Effector CD4-positive, alpha-beta T cell (primary cell): ENCODE measurements around the gene CATSPERD.

Experiments used
- DNase-seq: peaks from one replicate; pipeline ENCODE4 v3.0.0-alpha.2; 2020

Gene CATSPERD

DNA sequence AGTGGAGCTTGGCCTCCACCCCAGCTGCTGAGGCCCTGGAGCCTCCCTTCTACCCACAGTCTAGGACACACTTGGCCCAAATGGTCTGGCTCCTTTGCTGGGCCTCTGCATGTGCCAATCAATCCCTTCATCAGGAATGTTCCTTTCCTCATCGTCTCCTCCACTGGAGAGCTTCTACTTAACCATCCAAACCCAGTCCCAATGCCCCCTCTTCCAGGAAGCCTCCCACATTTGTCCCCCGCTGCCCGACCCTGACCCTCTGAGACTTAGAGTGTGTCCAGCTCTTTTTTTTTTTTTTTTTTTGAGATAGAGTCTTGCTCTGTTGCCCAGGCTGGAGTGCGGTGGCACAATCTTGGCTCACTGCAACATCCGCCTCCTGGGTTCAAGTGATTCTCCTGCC, 68.0 kb downstream of the CATSPERD start:
- no peak for DNase-seq

DNA sequence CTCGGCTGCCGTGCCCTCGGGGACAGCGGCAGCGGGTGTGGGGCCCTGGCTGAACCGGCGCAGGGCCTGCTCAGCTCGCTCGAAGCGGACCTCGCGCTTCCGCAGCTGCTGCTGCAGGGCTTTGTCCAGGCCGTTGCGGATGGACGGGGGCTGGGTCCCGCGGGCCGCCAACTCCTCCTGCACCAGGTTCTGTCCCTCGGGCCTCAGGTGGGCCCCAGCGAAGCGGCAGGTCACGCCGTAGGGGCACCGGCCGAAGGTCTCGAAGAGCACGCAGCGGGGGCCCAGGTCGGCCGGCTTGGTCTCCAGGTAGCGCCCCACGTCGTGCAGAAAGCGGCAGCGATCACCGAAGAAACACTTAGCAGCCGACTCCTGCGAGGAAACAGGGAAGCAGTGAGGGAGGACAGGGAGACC, 68.9 kb downstream of the CATSPERD start:
- DNase-seq = no peak

DNA sequence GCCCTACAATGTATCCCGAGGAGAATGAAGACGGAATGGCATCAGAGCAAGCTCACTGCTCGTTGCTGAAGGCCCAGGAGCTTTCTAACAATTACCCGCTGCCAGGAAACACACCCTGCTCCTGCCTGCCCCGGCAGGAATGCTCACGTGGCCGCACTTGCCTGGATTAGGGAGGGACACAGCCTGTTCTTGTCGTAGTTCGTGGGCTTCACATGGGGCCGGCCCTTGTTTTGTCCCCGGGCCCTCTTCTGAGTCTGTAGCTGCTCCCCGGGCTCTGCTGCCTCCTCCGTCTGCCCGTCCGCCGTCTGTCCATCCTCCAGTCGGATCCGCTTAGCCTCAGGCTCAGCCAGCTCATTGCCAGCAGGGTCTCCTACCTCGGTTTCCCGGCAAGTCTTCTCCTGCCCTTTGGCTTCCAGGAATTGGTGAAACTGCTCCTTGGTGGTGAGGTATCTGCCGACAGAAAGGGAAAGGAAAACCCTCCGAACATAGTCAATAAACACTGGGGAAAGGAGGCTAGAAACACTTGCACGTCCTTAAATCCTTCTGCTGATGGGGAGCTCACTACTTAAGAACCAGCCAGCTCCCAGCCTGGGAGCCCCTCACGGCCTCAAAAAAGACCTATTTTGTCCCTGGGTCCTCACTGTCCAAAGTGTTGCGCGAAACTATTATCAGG, 69.6 kb downstream of the CATSPERD start:
- no peak for DNase-seq

DNA sequence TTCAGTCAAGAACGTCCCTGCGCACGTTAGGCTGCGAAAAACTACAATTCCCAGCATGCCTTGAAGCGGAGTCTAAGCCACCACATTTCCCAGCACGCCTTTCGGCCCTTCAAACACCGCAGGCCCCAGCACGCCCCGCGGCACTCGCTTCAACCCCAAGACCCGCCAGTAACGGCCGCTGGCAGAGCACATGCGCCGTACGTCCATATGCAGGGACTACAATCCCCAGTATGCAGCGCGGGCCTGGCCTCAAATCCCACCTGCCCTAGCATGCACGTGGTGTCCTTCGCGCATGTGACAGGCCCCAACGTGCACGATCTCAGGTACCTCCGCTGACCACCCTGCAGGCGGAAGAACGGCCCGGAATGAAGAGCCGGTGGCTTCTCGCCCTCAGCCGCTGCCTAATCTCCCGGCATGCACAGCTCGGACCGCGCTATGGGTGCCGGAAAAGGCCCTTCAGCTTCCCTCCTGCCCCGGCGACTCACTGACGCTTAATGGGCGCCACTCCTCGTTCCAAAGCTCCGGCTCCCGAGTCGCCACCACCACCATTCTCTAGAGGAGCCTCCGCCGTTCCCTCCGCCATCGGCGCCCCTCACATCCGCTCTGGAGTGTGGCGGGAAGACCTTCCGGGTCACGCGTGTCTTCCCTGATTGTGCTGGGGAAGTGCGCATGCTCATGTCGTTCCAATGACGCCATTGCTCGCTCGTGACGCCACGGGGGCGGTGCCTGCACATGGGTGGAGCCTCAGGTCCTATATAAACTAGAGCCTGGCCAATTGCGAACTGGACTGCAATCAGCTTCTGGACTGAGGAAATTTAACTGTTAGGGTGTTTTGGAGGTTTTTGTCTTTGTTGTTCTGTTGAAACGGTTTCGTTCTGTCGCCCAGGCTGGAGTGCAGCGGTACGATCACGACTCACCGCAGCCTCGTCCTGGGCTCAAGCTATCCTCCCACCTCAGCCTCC, 70.4 kb downstream of the CATSPERD start, which contains the start of gene DUS3L:
Gene DUS3L, minus strand, starts transcription at position 605 of the 962 bp plus-strand sequence. Its CDS starts 22 bp downstream, at position 583.
- DNase-seq = peak; percentile 92

DNA sequence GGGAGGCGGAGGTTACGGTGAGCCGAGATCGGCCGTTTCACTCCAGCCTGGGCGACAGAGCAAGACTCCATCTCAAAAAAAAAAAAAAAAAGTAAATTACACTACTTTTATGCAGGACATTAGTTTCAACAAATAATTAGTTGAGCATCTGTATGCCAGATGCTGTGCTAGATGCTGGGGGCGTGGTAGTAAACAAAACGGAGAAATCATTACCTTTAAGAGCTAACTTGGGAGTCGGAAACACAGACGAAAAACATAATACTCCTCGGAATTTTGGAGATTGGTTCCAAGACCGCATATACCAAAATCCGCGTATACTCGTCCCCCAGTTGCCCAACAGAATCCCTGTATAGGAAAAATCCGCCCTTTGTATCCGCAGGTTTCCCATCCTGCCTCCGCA, 71.8 kb downstream of the CATSPERD start:
- DNase-seq = no peak

DNA sequence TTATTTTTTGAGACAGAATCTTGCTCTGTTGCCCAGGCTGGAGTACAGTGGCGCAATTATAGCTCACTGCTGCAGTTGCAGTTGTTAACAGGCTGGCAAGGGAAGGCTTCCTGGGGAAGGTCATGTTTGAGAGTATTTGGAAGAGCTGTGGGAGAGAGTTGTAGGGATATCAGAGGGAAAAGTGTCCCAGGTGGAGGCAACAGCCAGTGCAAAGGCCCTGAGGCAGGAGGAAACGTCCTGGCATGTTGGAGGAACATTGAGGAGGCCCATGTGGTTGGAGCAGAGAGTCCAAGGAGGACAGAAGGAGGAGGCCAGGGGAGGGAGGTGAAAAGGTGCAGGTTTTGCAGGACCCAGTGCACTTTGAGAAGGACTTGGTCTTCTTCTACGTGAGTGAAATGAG, 72.8 kb downstream of the CATSPERD start:
- DNase-seq = no peak

DNA sequence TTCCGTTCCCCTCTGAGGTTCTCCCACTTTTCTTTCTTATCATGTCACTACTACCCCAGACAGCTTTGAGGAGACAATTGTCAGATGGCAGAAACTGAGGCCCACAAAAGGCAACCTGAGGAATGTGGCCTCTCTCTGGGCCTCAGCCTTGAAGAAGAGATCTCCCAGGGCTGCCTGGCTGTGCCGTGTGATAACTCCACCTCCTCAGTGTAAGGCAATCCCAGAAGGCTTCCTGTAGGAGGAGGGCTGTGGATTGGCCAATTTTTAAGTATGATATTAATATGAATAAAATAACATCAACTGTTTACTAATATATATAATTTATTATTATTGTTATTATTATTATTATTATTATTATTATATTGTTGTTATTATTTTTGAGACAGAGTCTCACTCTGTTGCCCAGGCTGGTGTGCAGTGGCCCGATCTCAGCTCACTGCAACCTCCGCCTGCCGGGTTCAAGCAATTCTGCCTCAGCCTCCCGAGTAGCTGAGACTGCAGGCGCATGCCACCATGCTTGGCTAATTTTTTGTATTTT, 75.0 kb downstream of the CATSPERD start:
- no peak for DNase-seq

DNA sequence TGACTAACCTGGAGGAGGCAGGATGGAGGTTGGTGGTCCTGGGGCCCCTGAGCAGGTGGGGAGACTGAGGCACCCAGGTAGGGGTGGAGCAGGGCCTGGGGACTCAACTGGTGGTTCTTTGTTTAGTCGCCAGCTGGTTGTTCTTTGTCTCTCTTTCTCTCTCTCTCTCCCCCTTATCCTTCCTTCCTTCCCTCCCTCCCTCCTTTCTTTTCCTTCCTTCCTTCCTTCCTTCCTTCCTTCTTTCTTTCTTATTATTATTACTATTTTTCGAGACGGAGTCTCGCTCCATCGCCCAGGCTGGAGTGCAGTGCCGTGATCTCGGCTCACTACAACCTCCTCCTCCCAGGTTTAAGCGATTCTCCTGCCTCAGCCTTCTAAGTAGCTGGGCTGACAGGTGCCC, 77.8 kb downstream of the CATSPERD start:
- no peak for DNase-seq

DNA sequence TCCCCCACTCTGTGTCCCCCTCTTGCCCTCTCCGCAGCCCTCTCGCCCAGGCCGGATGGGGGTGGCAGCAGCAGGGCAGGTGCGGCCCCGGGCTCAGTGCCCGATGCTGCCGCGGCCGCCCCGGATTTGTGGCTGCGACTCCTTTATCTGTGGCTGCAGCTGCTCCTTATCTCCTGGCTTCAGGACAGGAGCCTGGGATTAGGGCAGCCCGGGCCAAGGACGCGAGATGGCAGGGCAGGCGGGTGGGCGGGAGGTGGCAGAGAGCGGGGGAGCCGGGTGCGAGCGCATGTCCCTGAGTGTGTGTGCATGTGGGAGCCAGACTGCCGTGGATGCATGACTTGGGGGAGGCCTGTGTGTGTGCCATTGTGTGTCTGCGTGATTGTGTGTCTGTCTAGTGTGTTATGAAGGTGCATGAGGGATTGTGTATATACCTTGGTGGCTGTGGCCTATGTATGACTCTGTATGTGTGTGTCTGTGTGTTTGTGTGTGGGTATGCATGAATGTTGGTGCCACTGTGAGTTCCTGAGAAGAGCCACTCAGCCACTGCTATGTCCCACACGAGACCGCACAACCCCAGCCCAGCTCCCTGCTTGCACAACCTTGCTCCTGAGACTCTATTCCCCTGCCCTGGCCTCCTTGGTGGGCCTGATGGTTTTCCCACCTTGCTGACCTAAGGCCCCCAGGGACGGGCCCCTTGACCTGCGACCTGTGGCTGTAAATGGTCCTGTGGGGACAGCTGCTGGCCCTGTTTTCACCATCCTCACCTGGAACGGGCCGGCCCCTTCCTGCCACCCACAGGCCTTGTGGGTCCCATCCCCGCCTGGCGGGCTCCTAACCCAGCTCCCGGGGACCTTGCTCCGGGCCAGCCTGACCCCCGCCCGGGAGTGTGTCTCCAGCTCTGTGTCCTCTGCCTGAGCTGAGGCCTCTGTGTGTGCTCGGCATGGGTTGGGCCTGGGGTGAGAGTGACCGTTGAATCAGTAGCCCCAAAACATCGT, 79.1 kb downstream of the CATSPERD start:
- DNase-seq = no peak

DNA sequence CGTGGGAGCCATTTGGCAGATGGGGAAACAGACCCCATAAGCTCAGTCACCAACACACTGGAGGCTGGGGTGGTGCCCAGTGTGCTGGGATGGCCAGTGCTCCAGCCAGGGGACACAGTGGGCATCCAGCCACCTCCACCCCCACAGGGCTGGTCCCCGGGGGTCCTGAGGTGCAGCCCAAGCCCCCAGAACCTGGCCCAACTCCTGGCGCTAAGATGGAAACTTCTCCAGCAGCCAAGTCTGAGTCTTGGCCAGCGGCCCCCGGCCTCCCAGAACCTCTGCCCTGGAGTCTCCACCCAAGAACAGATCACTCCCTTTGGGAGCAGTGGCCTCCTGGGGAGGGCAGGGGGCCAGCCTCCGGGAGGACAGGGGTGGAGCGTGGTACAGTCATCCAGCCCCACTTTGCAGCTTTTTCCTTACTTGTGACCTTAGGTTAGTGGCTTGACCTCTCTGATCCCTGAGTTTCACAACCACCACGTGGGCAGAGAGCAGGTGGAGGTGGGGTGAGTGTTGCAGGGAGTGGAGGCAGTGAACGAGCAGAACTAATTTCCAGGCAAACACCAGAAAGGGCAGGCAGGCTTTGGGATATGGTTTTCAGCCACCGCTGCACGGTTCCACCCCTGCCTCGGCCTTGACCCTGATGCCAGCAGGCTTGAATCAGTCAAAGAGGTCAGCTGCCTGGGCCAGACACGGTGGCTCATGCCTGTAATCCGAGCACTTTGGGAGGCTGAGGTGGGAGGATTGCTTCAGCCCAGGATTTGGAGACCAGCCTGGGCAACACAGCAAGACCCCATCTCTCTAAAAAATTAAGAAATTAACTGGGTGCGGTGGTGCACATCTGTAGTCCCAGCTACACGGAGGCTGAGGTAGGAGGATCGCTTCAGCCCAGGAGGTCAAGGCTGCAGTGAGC, 80.2 kb downstream of the CATSPERD start:
- no peak for DNase-seq

DNA sequence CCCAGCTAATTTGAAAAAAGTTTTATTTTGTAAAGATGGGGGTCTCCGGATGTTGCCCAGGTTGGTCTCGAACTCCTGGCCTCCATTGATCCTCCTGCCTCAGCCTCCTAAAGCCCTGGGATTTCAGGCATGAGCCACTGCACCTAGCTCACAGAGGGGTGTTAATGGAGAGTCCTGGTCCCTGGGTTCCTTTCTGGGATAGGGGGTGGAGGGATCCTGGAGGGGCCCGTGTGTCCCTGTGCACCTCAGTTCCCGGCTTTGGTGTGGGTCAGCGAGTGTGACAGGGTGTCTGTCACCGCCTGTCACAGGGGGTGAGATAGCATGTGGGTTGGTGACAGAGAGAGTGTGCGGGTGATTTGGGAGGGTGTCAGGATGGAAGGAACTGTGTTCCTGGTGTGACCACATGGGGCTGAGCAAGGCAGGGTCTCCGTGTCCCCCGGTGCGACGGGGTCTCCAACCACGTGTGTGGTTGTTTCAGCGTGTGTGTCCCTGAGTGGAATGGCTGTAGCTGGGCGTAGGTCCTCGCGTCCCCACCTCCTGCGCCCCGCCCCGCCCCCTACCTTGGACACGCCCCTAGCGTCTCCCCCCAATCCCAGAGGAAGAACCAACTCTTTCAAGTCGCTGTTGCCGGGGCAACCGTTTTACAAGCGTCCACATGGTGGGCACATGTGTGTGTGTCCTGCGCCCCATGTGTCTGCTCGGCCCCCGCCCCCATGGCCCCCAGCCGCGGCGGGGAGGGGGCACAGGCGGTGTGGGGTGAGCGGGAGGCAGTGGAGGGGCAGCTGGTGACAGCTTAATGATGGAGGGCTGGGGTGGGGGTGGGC, 81.6 kb downstream of the CATSPERD start:
- no peak for DNase-seq

DNA sequence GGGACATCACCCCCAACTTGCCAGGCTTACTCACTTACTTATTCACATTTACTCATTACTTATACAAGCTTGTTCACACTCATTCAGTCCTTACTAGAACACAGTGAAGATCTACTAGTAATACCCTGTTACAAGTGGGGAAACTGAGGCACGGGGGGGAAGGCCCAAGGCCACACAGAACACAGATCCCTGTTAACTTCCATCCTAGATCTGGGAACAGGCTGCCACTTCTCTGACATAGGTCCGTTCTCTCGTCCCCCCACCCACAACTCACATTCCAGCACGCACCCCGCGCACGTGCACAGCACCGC, 83.0 kb downstream of the CATSPERD start:
- DNase-seq = no peak

DNA sequence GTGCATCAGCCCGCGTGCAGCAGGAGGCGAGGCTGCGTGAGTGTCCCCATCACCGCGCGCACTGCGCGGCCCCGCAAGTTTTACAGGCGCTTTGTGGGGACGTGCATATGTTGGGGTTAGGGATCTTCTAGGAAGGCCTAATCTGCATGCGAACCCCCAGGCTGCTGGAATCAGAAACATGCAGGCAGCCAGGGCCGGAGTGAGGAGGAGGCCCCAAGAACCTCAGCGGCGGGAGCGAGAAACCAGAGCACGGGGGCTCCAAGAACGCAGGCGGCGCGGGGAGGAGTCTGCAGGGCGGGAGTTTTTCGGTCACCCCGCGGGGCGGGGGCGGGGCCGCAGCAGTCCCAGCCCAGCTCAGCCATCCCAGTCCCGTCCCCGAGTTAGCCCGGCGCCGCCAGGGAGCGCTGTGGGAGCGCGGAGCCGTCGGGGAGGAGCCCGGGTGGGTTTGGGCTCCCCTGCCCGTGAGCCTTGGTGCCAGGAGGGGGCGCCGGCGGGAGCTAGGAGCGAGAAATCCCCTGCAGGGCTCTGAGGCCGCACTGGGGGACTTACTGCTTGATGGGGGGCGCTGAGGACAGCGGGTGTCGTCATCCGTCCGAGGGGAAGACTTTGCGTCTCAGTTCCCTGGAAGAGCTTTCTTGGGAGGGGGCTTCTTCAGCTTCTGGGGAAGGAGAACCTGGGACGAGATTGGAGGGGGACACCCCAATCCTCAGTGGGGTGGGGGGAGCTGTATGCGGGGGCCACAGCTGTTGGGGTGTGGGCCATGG, 83.5 kb downstream of the CATSPERD start:
- peak; percentile 87 for DNase-seq

DNA sequence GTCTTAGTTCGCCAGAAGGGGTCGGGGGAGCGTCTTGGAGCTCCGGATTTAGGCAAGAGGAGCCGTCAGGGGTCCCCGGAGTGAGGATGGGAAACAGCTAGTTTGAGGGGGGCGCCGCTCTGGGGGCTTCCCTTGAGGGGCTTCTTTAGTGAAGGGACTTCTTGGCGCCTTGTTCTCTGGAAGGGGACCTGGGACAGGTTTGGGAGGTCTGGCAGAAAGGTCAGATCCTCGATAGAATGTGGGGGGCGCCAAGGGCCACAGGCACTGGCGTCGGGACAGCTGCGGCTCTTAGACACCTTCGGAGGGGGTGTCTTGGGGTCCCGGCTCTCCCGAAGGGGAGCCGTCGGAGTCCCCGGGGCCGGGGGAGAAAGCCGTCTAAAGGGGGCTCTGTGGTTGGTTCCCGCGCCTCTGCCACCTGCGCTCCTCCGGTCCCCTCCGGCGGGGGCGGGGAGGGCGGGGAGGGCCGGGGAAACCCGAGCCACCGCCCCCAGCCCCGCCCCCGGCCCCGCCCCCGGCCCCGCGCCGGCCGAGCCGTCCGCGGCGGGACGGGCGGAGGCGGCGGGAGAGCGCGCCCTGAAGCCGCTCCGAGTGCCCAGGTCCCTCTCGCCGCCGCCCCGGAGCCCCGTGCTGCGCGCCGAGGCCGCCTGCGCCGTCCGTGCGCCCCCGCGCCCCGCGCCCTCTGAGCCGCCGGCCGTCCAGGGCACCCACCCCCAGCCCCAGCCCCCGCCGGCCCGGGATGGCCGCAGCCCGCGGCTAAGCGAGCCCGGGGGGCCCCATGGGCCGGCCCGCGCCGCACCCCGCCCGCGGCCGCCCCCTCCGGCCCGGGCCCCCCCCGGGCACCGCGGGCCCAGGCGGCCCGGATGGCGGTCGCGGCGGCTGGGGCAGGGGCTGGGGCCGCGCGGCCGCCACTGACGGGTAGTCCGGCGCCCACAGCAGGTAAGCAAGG, 84.4 kb downstream of the CATSPERD start, which contains the start of gene NRTN:
Gene NRTN, plus strand, starts transcription at position 552 of the 946 bp plus-strand sequence. CDS start 19,099 bp downstream, outside the sequence.
- DNase-seq = peak; percentile 35

DNA sequence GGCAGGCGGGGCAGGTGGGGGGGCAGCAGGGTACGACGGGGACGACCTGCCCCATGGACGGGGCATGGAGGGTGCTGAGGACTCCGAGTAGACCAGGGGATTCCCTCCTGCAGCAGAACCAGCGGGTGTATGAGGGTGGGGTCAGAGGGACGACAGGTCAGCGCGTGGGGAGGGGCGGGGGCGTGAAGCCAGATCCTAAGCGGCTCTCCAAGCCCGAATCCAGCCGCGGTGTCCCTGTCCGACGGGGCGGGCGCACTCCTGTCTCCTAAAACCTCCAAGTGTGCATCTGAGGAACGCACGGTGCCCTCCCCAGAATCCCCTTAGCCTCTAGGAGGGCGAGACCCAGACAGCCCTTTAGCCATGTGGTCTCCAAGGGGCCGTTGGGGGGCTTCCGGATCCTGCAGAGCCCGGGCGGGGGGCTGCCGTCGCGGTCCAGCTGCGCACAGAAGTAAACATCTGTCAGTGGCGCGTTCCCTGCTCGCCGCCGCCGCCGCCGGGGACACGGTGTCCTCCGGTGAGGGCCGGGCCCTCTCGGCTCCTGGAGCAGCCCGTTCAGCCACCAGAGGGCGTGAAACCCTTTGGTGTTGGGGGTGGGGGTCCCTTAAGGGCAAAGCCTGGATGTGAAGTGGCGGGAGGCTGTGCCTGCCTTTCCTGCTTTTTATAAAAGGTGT, 85.2 kb downstream of the CATSPERD start:
- peak; percentile 51 for DNase-seq

DNA sequence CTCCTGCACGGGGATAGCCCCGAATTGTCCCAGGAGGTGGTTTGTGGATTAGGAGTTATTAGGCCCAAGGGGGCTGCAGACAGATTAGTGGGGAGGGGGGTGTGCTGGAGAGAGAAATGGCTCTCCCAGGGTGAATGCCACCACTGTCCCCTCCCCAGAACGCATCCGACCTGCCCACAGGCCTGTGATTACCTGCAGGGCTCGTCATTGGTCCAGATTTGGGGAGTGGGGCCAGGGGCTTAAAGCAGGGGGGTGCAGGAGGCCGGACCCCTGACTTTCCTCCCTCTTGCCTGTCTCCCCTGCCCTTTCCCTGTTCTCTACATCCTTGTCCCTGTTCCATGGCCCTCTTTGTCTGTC, 85.7 kb downstream of the CATSPERD start:
- no peak for DNase-seq

DNA sequence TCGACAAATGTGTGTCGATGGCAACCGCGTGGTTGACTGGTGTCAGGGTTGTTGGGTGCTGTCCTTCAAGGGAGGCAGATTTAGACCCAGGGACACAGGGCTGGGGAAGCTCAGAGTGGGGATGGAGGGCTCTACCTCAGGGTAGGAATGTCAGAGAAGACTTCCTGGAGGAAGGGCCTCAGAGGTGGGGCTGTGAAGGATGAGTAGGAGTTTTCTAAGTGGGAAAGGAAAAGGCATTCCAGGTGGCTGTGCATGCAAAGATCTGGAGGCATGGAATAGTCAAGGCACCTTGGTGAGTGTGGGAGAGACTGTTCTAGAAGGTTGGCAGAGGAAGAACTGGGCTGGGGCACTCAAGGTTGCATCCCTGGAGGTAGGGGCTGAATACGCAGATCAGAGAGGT, 86.5 kb downstream of the CATSPERD start:
- no peak for DNase-seq
